NCI-H1105 (cell line): ENCODE data around the gene SF3B6.
A peak's percentile ranks its signal among the peaks of the same experiment; 100 is the strongest.
"Not testable (repeated sequence)": the region's sequence is repeated elsewhere in the genome, so short reads cannot be mapped to it uniquely, and the experiment has no call there.

Experiments
- DNase-seq: peaks from one replicate; lab custom pipeline; 2025; lab: John Stamatoyannopoulos, UW

Gene SF3B6

GRCh38 chr2:24075915-24076848 lies at the start of gene SF3B6:
TSS of gene SF3B6 (minus strand) at chr2:24076326. CDS start at chr2:24076229, 97 bp downstream.
- DNase-seq, result peak; percentile 99

GRCh38 chr2:24123922-24124580 lies 47.9 kb upstream of the SF3B6 start:
- peak; percentile 48 for DNase-seq

- DNase-seq, result peak; percentile 75
These were observed 47.2 kb upstream of the SF3B6 start, which contains the start of the genes FAM228B and PFN4 for GRCh38 chr2:24123195-24123921. TSS of gene FAM228B (plus strand) at chr2:24123469. CDS start at chr2:24124362, 893 bp downstream. TSS of gene PFN4 (minus strand) at chr2:24123334. CDS start at chr2:24122535, 799 bp downstream.

- no peak for DNase-seq
These were observed 46.5 kb upstream of the SF3B6 start for GRCh38 chr2:24122366-24123194.

GRCh38 chr2:24121469-24121868 lies 45.3 kb upstream of the SF3B6 start:
- no peak for DNase-seq

- no peak for DNase-seq
These were observed 44.9 kb upstream of the SF3B6 start for GRCh38 chr2:24121066-24121465.

GRCh38 chr2:24117902-24118301 lies 41.8 kb upstream of the SF3B6 start:
- DNase-seq, result no peak

GRCh38 chr2:24115057-24115456 lies 38.9 kb upstream of the SF3B6 start:
- no peak for DNase-seq

- no peak for DNase-seq
These were observed 35.3 kb upstream of the SF3B6 start for GRCh38 chr2:24111407-24111901.

- DNase-seq, result no peak
These were observed 34.7 kb upstream of the SF3B6 start for GRCh38 chr2:24110660-24111303.

- not testable (repeated sequence) for DNase-seq
These were observed 33.3 kb upstream of the SF3B6 start for GRCh38 chr2:24109431-24109830.

GRCh38 chr2:24107336-24107735 lies 31.2 kb upstream of the SF3B6 start:
- DNase-seq, result no peak

- DNase-seq, result no peak
These were observed 30.7 kb upstream of the SF3B6 start for GRCh38 chr2:24106786-24107185.

- no peak for DNase-seq
These were observed 29.7 kb upstream of the SF3B6 start for GRCh38 chr2:24105816-24106215.

- no peak for DNase-seq
These were observed 28.8 kb upstream of the SF3B6 start for GRCh38 chr2:24104906-24105305.

- no peak for DNase-seq
These were observed 28.1 kb upstream of the SF3B6 start for GRCh38 chr2:24104110-24104650.

GRCh38 chr2:24102677-24103076 lies 26.6 kb upstream of the SF3B6 start:
- no peak for DNase-seq

GRCh38 chr2:24101992-24102391 lies 25.9 kb upstream of the SF3B6 start:
- DNase-seq, result no peak

GRCh38 chr2:24100732-24101131 lies 24.6 kb upstream of the SF3B6 start:
- not testable (repeated sequence) for DNase-seq

- not testable (repeated sequence) for DNase-seq
These were observed 19.1 kb upstream of the SF3B6 start for GRCh38 chr2:24095171-24095677.
